ENCODE results near the gene GCNT4.

GRCh38 chr5:75034137-75034739 is 18.1 kb downstream of the GCNT4 start:
- no peak for TF ChIP-seq CTCF (IDR thresholded peaks at IDR 0.05; ENCODE audit: insufficient read depth, low read depth, low read length)
- no peak for TF ChIP-seq EZH2 (IDR thresholded peaks at IDR 0.05; ENCODE audit: insufficient read depth, low read length)

All from astrocyte (in vitro differentiated cells and primary cell).